HepG2 (cell line): ENCODE data around the gene SF3B6. TPM values are rescaled to one million over a fixed set of nuclear protein-coding genes. Genes with fewer than 3 reads are reported as not detected.

Source experiments
- ATF1 ChIP-seq: IDR thresholded peaks from 2 replicates; pipeline ENCODE4 v1.6.1; 2016; ENCODE audit warnings: mild to moderate bottlenecking, control low read depth
- EED ChIP-seq: sonication (generic); formaldehyde crosslinking; IDR thresholded peaks from 2 replicates; pipeline ENCODE4 v1.5.0; 2020; ENCODE audit warnings: mild to moderate bottlenecking, missing genetic modification reagents
- ELF1 ChIP-seq: sonication (generic); formaldehyde crosslinking; IDR thresholded peaks from 2 replicates; pipeline ENCODE4 v1.4.0; 2020; ENCODE audit warnings: missing genetic modification reagents
- FOXC1 ChIP-seq: sonication (generic); formaldehyde crosslinking; IDR thresholded peaks from 2 replicates; pipeline ENCODE4 v1.8.0; 2022; ENCODE audit warnings: mild to moderate bottlenecking, missing genetic modification reagents, borderline replicate concordance
- GFI1 ChIP-seq: sonication (generic); formaldehyde crosslinking; IDR thresholded peaks from 2 replicates; pipeline ENCODE4 v1.5.0; 2020; ENCODE audit warnings: missing genetic modification reagents, mild to moderate bottlenecking, borderline replicate concordance
- JUN ChIP-seq: sonication (generic); formaldehyde crosslinking; IDR thresholded peaks from 2 replicates; pipeline ENCODE4 v1.4.0; 2020; ENCODE audit warnings: mild to moderate bottlenecking, missing genetic modification reagents
- JUND ChIP-seq: sonication (generic); formaldehyde crosslinking; IDR thresholded peaks from 2 replicates; pipeline ENCODE4 v1.8.0; 2022; ENCODE audit warnings: mild to moderate bottlenecking, missing genetic modification reagents
- KDM2A ChIP-seq: sonication (generic); formaldehyde crosslinking; IDR thresholded peaks from 2 replicates; pipeline ENCODE4 v1.4.0; 2020; ENCODE audit warnings: low read depth, missing genetic modification reagents, borderline replicate concordance
- MATR3 ChIP-seq: sonication (generic); formaldehyde crosslinking; IDR thresholded peaks from 2 replicates; pipeline ENCODE4 v1.4.0; 2020; ENCODE audit warnings: missing genetic modification reagents
- MLX ChIP-seq: IDR thresholded peaks from 2 replicates; pipeline ENCODE4 v1.6.1; 2016
- MYNN ChIP-seq: sonication (generic); formaldehyde crosslinking; IDR thresholded peaks from 2 replicates; pipeline ENCODE4 v1.4.0; 2020; ENCODE audit warnings: mild to moderate bottlenecking, low read depth, missing genetic modification reagents
- PTBP1 ChIP-seq: fragments of 200-400 bp; formaldehyde crosslinking; IDR thresholded peaks from 2 replicates; pipeline ENCODE4 v1.6.1; 2018; ENCODE audit warnings: low read length, low read depth; ENCODE audit not compliant: poor library complexity, severe bottlenecking
- SMARCC2 ChIP-seq: fragments of 450-650 bp; IDR thresholded peaks from 2 replicates; pipeline ENCODE4 v1.6.1; 2017; ENCODE audit warnings: antibody characterized with exemption, mild to moderate bottlenecking
- USF2 ChIP-seq, 2 experiments: sonication (generic) in 1 of 2; formaldehyde crosslinking in 1 of 2; IDR thresholded peaks; 2 replicates each; pipeline versions ENCODE4 v1.5.1 to v1.6.1; 2011 to 2020; ENCODE audit warnings: borderline replicate concordance in 1 of 2, low read depth in 1 of 2, low read length in 1 of 2, mild to moderate bottlenecking in 1 of 2, missing genetic modification reagents in 1 of 2, moderate library complexity in 1 of 2
- ZFAT ChIP-seq: sonication (generic); formaldehyde crosslinking; conservative IDR thresholded peaks from 2 replicates; pipeline ENCODE4 v1.8.1; 2023; ENCODE audit warnings: missing genetic modification reagents, inconsistent platforms
- ZKSCAN1 ChIP-seq: fragments of 150-350 bp; IDR thresholded peaks from 2 replicates; pipeline ENCODE4 v1.6.1; 2014; ENCODE audit warnings: low read length
- ZNF318 ChIP-seq: sonication (generic); formaldehyde crosslinking; IDR thresholded peaks from 2 replicates; pipeline ENCODE4 v1.4.0; 2020; ENCODE audit warnings: mild to moderate bottlenecking, missing genetic modification reagents
- ZNF616 ChIP-seq: sonication (generic); formaldehyde crosslinking; IDR thresholded peaks from 2 replicates; pipeline ENCODE4 v1.5.0; 2020; ENCODE audit warnings: low read depth, mild to moderate bottlenecking, missing genetic modification reagents
- ZSCAN12 ChIP-seq: sonication (generic); formaldehyde crosslinking; IDR thresholded peaks from 2 replicates; pipeline ENCODE4 v1.9.0; 2021; ENCODE audit warnings: mild to moderate bottlenecking, missing genetic modification reagents
- polyA plus RNA-seq, 8 experiments: library from polyadenylated mRNA; depleted of rRNA in 3 of 8; stranded (reverse) in 7 of 8; unstranded in 1 of 8; fragments of >200 nt; fragmentation: Illumina TruSeq in 4 of 8; extraction: Trizol in 4 of 8; gene quantifications; 2 replicates each; pipeline versions ENCODE4 v1.2.1 to v1.2.3, GENCODE V29; 2011 to 2016; ENCODE audit warnings: low read depth in 4 of 8, missing spikeins in 1 of 8, mixed read lengths in 1 of 8; ENCODE audit not compliant: insufficient read depth in 1 of 8
- total RNA-seq, 5 experiments: library from RNA; depleted of rRNA; stranded (reverse); fragments of >200 nt; fragmentation: Illumina TruSeq; extraction: Trizol; gene quantifications; 2 replicates each; pipeline ENCODE4 v1.2.3, GENCODE V29; 2016; ENCODE audit warnings: low read depth in 1 of 5

The SF3B6 gene
- total and polyA plus RNA-seq, 2 of the 13 experiments (the other 11 are each of a cell fraction or from before 2014, with no cell fraction given) = 177 to 182 TPM

- TF ChIP-seq ZNF318 (CRISPR knock-in tag) (no peak), ZNF616 (CRISPR knock-in tag) (no peak; the same call in 1 of the 2 replicates), EED (CRISPR knock-in tag) (peak; percentile 87; the same call in 1 of the 2 replicates), SMARCC2 (no peak), MYNN (no peak), JUN (CRISPR knock-in tag) (no peak), MLX (CRISPR knock-in tag) (no peak), PTBP1 (peak; percentile 76), GFI1 (no peak; the same call in 1 of the 2 replicates), USF2 (IDR thresholded peaks at IDR 0.05; ENCODE audit: low read depth, low read length) (no peak), USF2 (CRISPR knock-in tag; IDR thresholded peaks at IDR 0.05; ENCODE audit: borderline replicate concordance) (no peak), ZFAT (CRISPR knock-in tag) (no peak), MATR3 (CRISPR knock-in tag) (no peak), ZSCAN12 (CRISPR knock-in tag) (no peak), FOXC1 (CRISPR knock-in tag) (peak; percentile 28; the same call in 1 of the 2 replicates), JUND (CRISPR knock-in tag) (peak; percentile 70), KDM2A (CRISPR knock-in tag) (peak; percentile 93), ELF1 (CRISPR knock-in tag) (peak; percentile 72), ZKSCAN1 (peak; percentile 21; the same call in 1 of the 2 replicates), ATF1 (CRISPR knock-in tag) (no peak)
Measured at GRCh38 chr2:24084386-24085199, 8.5 kb upstream of the SF3B6 start, which contains the start of gene TP53I3 (continued).
